ENCODE measurements around the gene GNGT1. TPM values are rescaled to one million over a fixed set of nuclear protein-coding genes. Genes with fewer than 3 reads are reported as not detected.

Gene GNGT1
- total RNA-seq, 2 donors from 2014 or later = not detected

DNA sequence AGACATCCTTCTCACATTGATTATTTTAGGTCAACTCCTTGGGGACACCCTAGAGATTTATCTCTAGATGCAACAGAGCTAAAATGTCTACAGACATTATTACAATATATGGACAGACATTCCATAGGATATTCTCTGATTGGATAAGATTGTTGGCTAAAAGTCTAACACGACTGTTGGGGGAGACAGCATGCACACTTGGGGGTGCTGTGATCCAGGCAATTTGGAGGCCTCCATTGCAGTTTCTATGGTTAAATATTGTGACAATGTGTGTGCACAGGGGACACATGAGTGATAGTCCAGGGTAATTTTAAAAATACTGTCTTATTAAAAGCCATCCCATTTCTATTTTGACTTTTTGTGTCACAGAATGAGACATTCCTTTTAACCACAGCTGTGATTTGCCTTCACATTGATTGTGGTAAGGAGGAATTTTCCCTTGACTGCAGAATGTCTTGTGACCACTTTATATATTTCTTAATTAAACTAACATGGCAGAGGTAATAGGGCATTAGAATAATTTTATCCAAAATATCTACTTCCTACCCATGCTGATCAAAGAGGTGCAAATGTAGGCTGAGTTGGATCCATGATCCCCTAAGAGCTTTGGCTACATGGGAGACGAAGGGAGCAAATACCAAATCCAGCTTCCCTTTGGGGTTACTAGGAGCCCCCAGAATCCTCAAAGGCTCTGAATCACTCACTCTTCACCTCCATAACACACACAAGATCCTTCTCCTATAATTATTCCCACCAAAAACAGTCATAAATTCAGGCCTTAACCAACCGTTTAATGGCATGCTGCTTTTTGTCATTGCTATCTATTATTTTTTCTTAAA lies 23.1 kb upstream of the GNGT1 start:
- ATAC-seq = no peak
- Histone ChIP-seq H3K4me3 (no peak overlapping the region), H3K4me1 (no peaks in the 10 kb centered on the region), H3K9me3 (no peaks in the 10 kb centered on the region), H3K36me3 (replicated peaks in 1 of 2; ENCODE audit: insufficient read depth in 1 of 2, low read depth in 2 of 2) (no peaks in the 10 kb centered on the region), H3K27ac (no peak overlapping the region), H3K27me3 (no peaks in the 10 kb centered on the region)
- TF ChIP-seq POLR2A (IDR thresholded peaks at IDR 0.05) = no peak
- TF ChIP-seq, protein P1, sequence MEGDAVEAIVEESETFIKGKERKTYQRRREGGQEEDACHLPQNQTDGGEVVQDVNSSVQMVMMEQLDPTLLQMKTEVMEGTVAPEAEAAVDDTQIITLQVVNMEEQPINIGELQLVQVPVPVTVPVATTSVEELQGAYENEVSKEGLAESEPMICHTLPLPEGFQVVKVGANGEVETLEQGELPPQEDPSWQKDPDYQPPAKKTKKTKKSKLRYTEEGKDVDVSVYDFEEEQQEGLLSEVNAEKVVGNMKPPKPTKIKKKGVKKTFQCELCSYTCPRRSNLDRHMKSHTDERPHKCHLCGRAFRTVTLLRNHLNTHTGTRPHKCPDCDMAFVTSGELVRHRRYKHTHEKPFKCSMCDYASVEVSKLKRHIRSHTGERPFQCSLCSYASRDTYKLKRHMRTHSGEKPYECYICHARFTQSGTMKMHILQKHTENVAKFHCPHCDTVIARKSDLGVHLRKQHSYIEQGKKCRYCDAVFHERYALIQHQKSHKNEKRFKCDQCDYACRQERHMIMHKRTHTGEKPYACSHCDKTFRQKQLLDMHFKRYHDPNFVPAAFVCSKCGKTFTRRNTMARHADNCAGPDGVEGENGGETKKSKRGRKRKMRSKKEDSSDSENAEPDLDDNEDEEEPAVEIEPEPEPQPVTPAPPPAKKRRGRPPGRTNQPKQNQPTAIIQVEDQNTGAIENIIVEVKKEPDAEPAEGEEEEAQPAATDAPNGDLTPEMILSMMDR (IDR thresholded peaks at IDR 0.05) = no peak
- 80 to 81% methylated on average over 3 of the region's 3 CpGs for WGBS, 2 donors
- no peak for DNase-seq
- intact Hi-C loops (cut with DNase I) = no loop called here

DNA sequence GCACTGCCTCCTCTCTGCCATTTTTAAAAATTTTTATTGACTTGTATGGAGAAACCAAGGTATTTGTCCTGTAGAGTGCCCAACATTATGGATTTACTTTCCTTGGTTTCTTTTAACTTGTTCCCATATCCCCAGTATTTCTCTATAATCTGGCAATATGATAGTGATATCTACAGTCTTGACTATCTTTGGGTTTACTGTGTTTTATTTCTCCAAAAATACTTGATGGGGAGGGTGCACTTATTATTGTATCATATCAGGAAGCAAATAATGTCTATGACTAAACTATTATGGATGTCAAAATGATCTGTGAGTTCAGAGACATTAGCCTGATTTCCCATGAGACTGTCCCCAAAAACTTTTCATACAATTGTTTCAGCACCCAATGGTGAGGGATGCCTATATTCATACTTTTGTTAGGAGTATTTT lies 22.4 kb upstream of the GNGT1 start:
- no peak for DNase-seq
- ATAC-seq = no peak

DNA sequence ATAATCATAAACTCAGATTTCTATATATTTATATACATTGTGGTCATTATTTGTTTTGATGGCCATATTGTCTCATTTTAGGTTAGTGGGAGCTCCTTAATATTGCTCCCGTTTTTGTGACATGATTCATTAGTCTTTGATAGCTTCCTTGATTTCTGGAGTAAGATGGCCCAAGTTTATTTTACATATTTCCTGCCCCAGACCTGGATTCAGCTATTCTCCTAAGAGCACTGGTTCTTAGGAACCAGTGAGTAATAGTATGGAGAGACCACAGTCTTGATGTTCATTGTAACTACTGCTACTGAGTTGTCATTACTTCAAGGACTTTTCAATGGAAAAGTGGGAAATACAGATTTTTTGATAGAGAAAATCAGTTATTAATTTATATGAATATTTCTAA lies 21.8 kb upstream of the GNGT1 start:
- TF ChIP-seq, protein P1 (IDR thresholded peaks at IDR 0.05) = no peak
- no peak for TF ChIP-seq POLR2A (IDR thresholded peaks at IDR 0.05)
- intact Hi-C loops (cut with DNase I) = no loop called here
- no peak overlapping the region for H3K4me3 ChIP-seq
- H3K27ac ChIP-seq = no peak overlapping the region
- no peaks in the 10 kb centered on the region for H3K36me3 ChIP-seq (replicated peaks in 1 of 2; ENCODE audit: insufficient read depth in 1 of 2, low read depth in 2 of 2)
- WGBS, 2 donors = 71% methylated on average over 1 of the region's 1 CpG
- ATAC-seq (no peak), DNase-seq (no peak)
- no peaks in the 10 kb centered on the region for H3K27me3 ChIP-seq
- no peaks in the 10 kb centered on the region for H3K4me1 ChIP-seq
- no peaks in the 10 kb centered on the region for H3K9me3 ChIP-seq

More for the DNA sequence above, 22.4 kb upstream of the GNGT1 start:
- TF ChIP-seq, protein P1 (IDR thresholded peaks at IDR 0.05) = no peak
- no peak for TF ChIP-seq POLR2A (IDR thresholded peaks at IDR 0.05)
- no peaks in the 10 kb centered on the region for H3K27me3 ChIP-seq
- H3K36me3 ChIP-seq (replicated peaks in 1 of 2; ENCODE audit: insufficient read depth in 1 of 2, low read depth in 2 of 2) = no peaks in the 10 kb centered on the region
- H3K27ac ChIP-seq = no peak overlapping the region
- no peaks in the 10 kb centered on the region for H3K9me3 ChIP-seq
- H3K4me1 ChIP-seq = no peaks in the 10 kb centered on the region
- no peak overlapping the region for H3K4me3 ChIP-seq
- intact Hi-C loops (cut with DNase I) = no loop called here

DNA sequence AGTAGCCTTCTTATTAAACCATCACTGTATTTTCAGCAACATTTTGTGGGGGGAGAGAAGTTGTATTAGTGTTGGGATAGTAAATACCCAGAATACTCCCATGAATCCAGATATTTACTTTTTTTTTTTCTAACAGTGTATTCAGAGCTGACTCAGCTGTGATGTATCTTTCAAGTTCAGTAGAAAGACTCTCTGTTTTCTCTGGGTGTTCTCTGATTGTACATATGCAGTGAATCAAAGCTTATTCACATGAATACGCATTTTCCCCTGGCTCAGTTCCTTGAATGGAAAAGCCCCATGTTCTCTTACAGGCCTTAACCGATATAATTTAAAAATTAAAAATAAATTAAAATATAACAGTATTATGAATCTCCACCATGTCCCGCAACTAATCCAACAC lies 17.1 kb upstream of the GNGT1 start:
- TF ChIP-seq, protein P1 (IDR thresholded peaks at IDR 0.05) = no peak
- TF ChIP-seq POLR2A (IDR thresholded peaks at IDR 0.05) = no peak
- DNase-seq (no peak), ATAC-seq (no peak)
- H3K27ac ChIP-seq = no peak overlapping the region
- no peak overlapping the region for H3K4me3 ChIP-seq
- intact Hi-C loops (cut with DNase I) = no loop called here
- H3K27me3 ChIP-seq = no peaks in the 10 kb centered on the region
- no peaks in the 10 kb centered on the region for H3K36me3 ChIP-seq (replicated peaks in 1 of 2; ENCODE audit: insufficient read depth in 1 of 2, low read depth in 2 of 2)
- H3K4me1 ChIP-seq = peaks cover 18% of the 10 kb centered on the region
- H3K9me3 ChIP-seq = no peaks in the 10 kb centered on the region
- 80 to 87% methylated on average over 3 of the region's 3 CpGs for WGBS, 2 donors

DNA sequence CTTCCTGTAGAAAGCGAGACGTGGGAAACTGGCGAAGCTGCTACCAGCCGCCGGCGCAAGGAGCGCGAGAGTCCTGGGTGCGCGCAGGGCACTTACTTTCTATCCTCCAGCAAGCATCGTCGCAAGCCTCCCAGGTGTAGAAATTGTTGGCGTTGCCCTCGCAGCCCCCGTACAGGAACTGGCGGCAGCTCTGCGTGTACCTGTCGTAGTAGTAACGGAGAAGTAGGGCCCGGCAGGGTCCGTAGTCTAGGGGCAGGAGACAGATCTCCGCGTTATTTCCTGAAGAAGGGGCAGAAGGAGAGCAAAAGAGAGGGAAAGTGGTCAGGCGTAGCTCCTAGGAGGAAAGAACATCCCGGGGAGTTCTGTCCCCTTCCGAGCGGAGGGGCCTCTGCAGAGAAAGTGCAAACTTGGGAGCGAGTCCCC lies 16.3 kb upstream of the GNGT1 start:
- intact Hi-C loops (cut with DNase I) = no loop called here

More for the DNA sequence above, 16.3 kb upstream of the GNGT1 start:
- H3K36me3 ChIP-seq (replicated peaks in 1 of 2; ENCODE audit: insufficient read depth in 1 of 2, low read depth in 2 of 2) = no peaks in the 10 kb centered on the region
- WGBS, 2 donors = 0% methylated on average over 22 to 28 of the region's 28 CpGs
- H3K27me3 ChIP-seq = no peaks in the 10 kb centered on the region
- peak; percentile 65 for ATAC-seq
- peak overlapping the region in 3 of 4 donors; percentile 72 to 85 (median 79) for H3K27ac ChIP-seq
- H3K4me1 ChIP-seq = peaks cover 26% of the 10 kb centered on the region
- H3K4me3 ChIP-seq = peak overlapping the region; percentile 22 to 34
- H3K9me3 ChIP-seq = no peaks in the 10 kb centered on the region
- no peak for TF ChIP-seq POLR2A (IDR thresholded peaks at IDR 0.05)
- TF ChIP-seq, protein P1 (IDR thresholded peaks at IDR 0.05) = peak in 2 of 7 experiments; percentile 9 to 10
- peak; percentile 36 to 50 (median 39) for DNase-seq

Measured in body of pancreas (tissue), 4 donors.